Measurements from ENCODE around the gene LSM14A. TPM values are rescaled to one million over a fixed set of nuclear protein-coding genes. Genes with fewer than 3 reads are reported as not detected.
"Not testable (repeated sequence)": the region's sequence is repeated elsewhere in the genome, so short reads cannot be mapped to it uniquely, and the experiment has no call there.

LSM14A gene
- total RNA-seq, 1 donor from 2014 or later: 89.5 TPM

GRCh38 chr19:34128558-34129250 lies 43.6 kb upstream of the LSM14A start:
- H3K4me3 Mint-ChIP-seq (ENCODE audit: unreplicated experiment): no peak overlapping the region
- no peaks in the 10 kb centered on the region for H3K36me3 Mint-ChIP-seq (ENCODE audit: unreplicated experiment)
- no peaks in the 10 kb centered on the region for H3K9me3 Mint-ChIP-seq (ENCODE audit: unreplicated experiment)

GRCh38 chr19:34131100-34131499 lies 41.2 kb upstream of the LSM14A start:
- H3K4me3 Mint-ChIP-seq (ENCODE audit: unreplicated experiment): no peak overlapping the region
- DNase-seq: no peak

More at GRCh38 chr19:34128558-34129250, 43.6 kb upstream of the LSM14A start:
- peaks cover 9% of the 10 kb centered on the region for H3K4me1 Mint-ChIP-seq (ENCODE audit: low read depth, unreplicated experiment)
- no peak for DNase-seq
- H3K27ac Mint-ChIP-seq (ENCODE audit: unreplicated experiment): no peak overlapping the region
- no peak for TF ChIP-seq CTCF (IDR thresholded peaks at IDR 0.05; ENCODE audit: partially characterized antibody, unreplicated experiment)
- H3K27me3 Mint-ChIP-seq (ENCODE audit: unreplicated experiment): no peaks in the 10 kb centered on the region

GRCh38 chr19:34132145-34132544 lies 40.2 kb upstream of the LSM14A start:
- H3K36me3 Mint-ChIP-seq (ENCODE audit: unreplicated experiment); H3K4me3 Mint-ChIP-seq (ENCODE audit: unreplicated experiment); H3K4me1 Mint-ChIP-seq (ENCODE audit: low read depth, unreplicated experiment); H3K9me3 Mint-ChIP-seq (ENCODE audit: unreplicated experiment); DNase-seq; H3K27ac Mint-ChIP-seq (ENCODE audit: unreplicated experiment); H3K27me3 Mint-ChIP-seq (ENCODE audit: unreplicated experiment): not testable (repeated sequence)

More at GRCh38 chr19:34131100-34131499, 41.2 kb upstream of the LSM14A start:
- Mint-ChIP-seq H3K9me3 (ENCODE audit: unreplicated experiment) (no peaks in the 10 kb centered on the region), H3K36me3 (ENCODE audit: unreplicated experiment) (no peaks in the 10 kb centered on the region), H3K27me3 (ENCODE audit: unreplicated experiment) (peaks cover 1% of the 10 kb centered on the region), H3K27ac (ENCODE audit: unreplicated experiment) (no peak overlapping the region), H3K4me1 (ENCODE audit: low read depth, unreplicated experiment) (no peaks in the 10 kb centered on the region)
- no peak for TF ChIP-seq CTCF (IDR thresholded peaks at IDR 0.05; ENCODE audit: partially characterized antibody, unreplicated experiment)

GRCh38 chr19:34132706-34133105 lies 39.6 kb upstream of the LSM14A start:
- not testable (repeated sequence) for H3K9me3 Mint-ChIP-seq (ENCODE audit: unreplicated experiment); H3K27me3 Mint-ChIP-seq (ENCODE audit: unreplicated experiment); H3K27ac Mint-ChIP-seq (ENCODE audit: unreplicated experiment); H3K36me3 Mint-ChIP-seq (ENCODE audit: unreplicated experiment); H3K4me3 Mint-ChIP-seq (ENCODE audit: unreplicated experiment); H3K4me1 Mint-ChIP-seq (ENCODE audit: low read depth, unreplicated experiment); DNase-seq

- peak overlapping the region; percentile 43 for H3K27ac Mint-ChIP-seq (ENCODE audit: unreplicated experiment)
- peak overlapping the region; percentile 90 for H3K4me3 Mint-ChIP-seq (ENCODE audit: unreplicated experiment)
- no peak for TF ChIP-seq CTCF (IDR thresholded peaks at IDR 0.05; ENCODE audit: partially characterized antibody, unreplicated experiment)
- H3K36me3 Mint-ChIP-seq (ENCODE audit: unreplicated experiment): no peaks in the 10 kb centered on the region
- H3K9me3 Mint-ChIP-seq (ENCODE audit: unreplicated experiment): no peaks in the 10 kb centered on the region
- DNase-seq: peak; percentile 80
- H3K27me3 Mint-ChIP-seq (ENCODE audit: unreplicated experiment): peaks cover 1% of the 10 kb centered on the region
- no peaks in the 10 kb centered on the region for H3K4me1 Mint-ChIP-seq (ENCODE audit: low read depth, unreplicated experiment)
Observed at GRCh38 chr19:34134190-34135053, 37.9 kb upstream of the LSM14A start.

All from glutamatergic neuron (in vitro differentiated cells).